HCT116 (cell line): ENCODE measurements around the gene LINGO1. TPM values are rescaled to one million over a fixed set of nuclear protein-coding genes. Genes with fewer than 3 reads are reported as not detected.

Source experiments
- ATAC-seq: fragments of 200-7000 bp; cut with Tn5 transposase; 2 replicates; pipeline ENCODE4 v1.9.1; 2020; ENCODE audit warnings: mild to moderate bottlenecking, moderate library complexity
- BruUV-seq: library from RNA; stranded (reverse); fragments of 400-500 nt; replicated peaks from 2 replicates; lab custom pipeline; 2021; lab: Mats Ljungman, UMichigan
- CTCF ChIA-PET: fragments of 300-600 bp; sonication (Branson Sonifier 250); formaldehyde crosslinking; loops from one replicate; lab custom pipeline; 2021; ENCODE audit warnings: antibody characterized with exemption; lab: Charles Lee
- POLR2A ChIA-PET: fragments of 300-600, 350-600 bp; sonication (Branson Sonifier 250); formaldehyde crosslinking; loops from one replicate; lab custom pipeline; 2021; ENCODE audit warnings: antibody characterized with exemption; lab: Charles Lee
- RAD21 ChIA-PET, 2 experiments: fragments of 300-600 bp; sonication (Branson Sonifier 250); formaldehyde crosslinking; loops; one replicate each; lab custom pipeline; 2023; ENCODE audit warnings: low total read pairs in 2 of 2; ENCODE audit not compliant: uncharacterized antibody in 2 of 2, unreplicated experiment in 2 of 2, low non-redundant PET in 1 of 2; lab: Charles Lee
- DNase-seq: peaks from one replicate; pipeline ENCODE4 v3.0.0-alpha.2; 2010; ENCODE audit warnings: low read depth, low spot score
- H2AFZ ChIP-seq: fragments of 200-600 bp; shearing (Covaris generic), sonication (generic); 2 replicates; pipeline ENCODE4 v1.6.1; 2017; ENCODE audit warnings: low read depth, mixed run types, mixed read lengths, antibody characterized with exemption, low read length; ENCODE audit not compliant: poor library complexity, severe bottlenecking
- H3K27ac ChIP-seq: 2 replicates; pipeline ENCODE4 v1.5.1; 2012; ENCODE audit warnings: low read depth, low read length
- H3K27me3 ChIP-seq: fragments of 200-600 bp; sonication (generic); 2 replicates; pipeline ENCODE4 v1.6.1; 2016; ENCODE audit warnings: mixed run types, low read length, mixed read lengths; ENCODE audit not compliant: insufficient read depth
- H3K36me3 ChIP-seq, 2 experiments: fragments of 200-500 bp in 1 of 2; fragments of 200-600 bp in 1 of 2; sonication (Bioruptor generic) in 1 of 2; sonication (generic) in 1 of 2; 2 replicates each; pipeline versions ENCODE4 v1.5.1 to v1.6.1; 2014 to 2016; ENCODE audit warnings: low read length in 2 of 2, inconsistent platforms in 1 of 2, mixed read lengths in 1 of 2, mixed run types in 1 of 2; ENCODE audit not compliant: insufficient read depth in 2 of 2, control insufficient read depth in 1 of 2
- H3K4me1 ChIP-seq, 2 experiments: fragments of 200-600 bp in 1 of 2; sonication (generic) in 1 of 2; 2 replicates each; pipeline versions ENCODE4 v1.5.1 to v1.6.1; 2012 to 2017; ENCODE audit warnings: low read length in 2 of 2, inconsistent platforms in 1 of 2, mild to moderate bottlenecking in 1 of 2, mixed read lengths in 1 of 2, mixed run types in 1 of 2, moderate library complexity in 1 of 2; ENCODE audit not compliant: insufficient read depth in 2 of 2, control insufficient read depth in 1 of 2
- H3K4me2 ChIP-seq: fragments of 200-600 bp; sonication (generic); 2 replicates; pipeline ENCODE4 v1.6.1; 2017; ENCODE audit warnings: mixed run types, low read length, mixed read lengths
- H3K4me3 ChIP-seq, 2 experiments: fragments of 200-600 bp in 1 of 2; sonication (generic) in 1 of 2; replicated peaks in 1 of 2; 2 replicates each; pipeline ENCODE4 v1.5.1; 2011 to 2016; ENCODE audit warnings: low read length in 2 of 2, control low read depth in 1 of 2, low read depth in 1 of 2, mild to moderate bottlenecking in 1 of 2, mixed read lengths in 1 of 2, mixed run types in 1 of 2
- H3K79me2 ChIP-seq: fragments of 200-600 bp; sonication (generic); 2 replicates; pipeline ENCODE4 v1.6.1; 2017; ENCODE audit warnings: mild to moderate bottlenecking, mixed run types, low read length, moderate library complexity, mixed read lengths; ENCODE audit not compliant: insufficient read depth
- H3K9ac ChIP-seq: fragments of 200-600 bp; sonication (generic); 2 replicates; pipeline ENCODE4 v1.6.1; 2016; ENCODE audit warnings: low read length, mixed read lengths
- H3K9me2 ChIP-seq: fragments of 200-600 bp; sonication (generic), shearing (Covaris generic); 2 replicates; pipeline ENCODE4 v1.6.1; 2017; ENCODE audit warnings: mixed run types, mild to moderate bottlenecking, moderate library complexity; ENCODE audit not compliant: insufficient read depth
- H3K9me3 ChIP-seq, 2 experiments: fragments of 200-500 bp in 1 of 2; fragments of 200-600 bp in 1 of 2; sonication (Bioruptor generic) in 1 of 2; sonication (generic) in 1 of 2; 2 replicates each; pipeline ENCODE4 v1.6.1; 2014 to 2017; ENCODE audit warnings: low read length in 2 of 2, mixed read lengths in 2 of 2, inconsistent platforms in 1 of 2, low read depth in 1 of 2, mild to moderate bottlenecking in 1 of 2, mixed run types in 1 of 2, moderate library complexity in 1 of 2; ENCODE audit not compliant: control insufficient read depth in 1 of 2, insufficient read depth in 1 of 2
- H4K20me1 ChIP-seq: fragments of 200-600 bp; sonication (generic), shearing (Covaris generic); 2 replicates; pipeline ENCODE4 v1.6.1; 2017; ENCODE audit warnings: mixed run types, mild to moderate bottlenecking, moderate library complexity; ENCODE audit not compliant: insufficient read depth
- ATF3 ChIP-seq: IDR thresholded peaks from 2 replicates; pipeline ENCODE4 v1.6.1; 2012
- CBX3 ChIP-seq: IDR thresholded peaks from 2 replicates; pipeline ENCODE4 v1.6.1; 2012; ENCODE audit warnings: low read depth
- EGR1 ChIP-seq: IDR thresholded peaks from 2 replicates; pipeline ENCODE4 v1.6.1; 2012; ENCODE audit warnings: low read depth
- EZH2 ChIP-seq: fragments of 200-600 bp; sonication (generic); IDR thresholded peaks from 2 replicates; pipeline ENCODE4 v1.6.1; 2017; ENCODE audit warnings: antibody characterized with exemption, mixed run types
- EZH2phosphoT487 ChIP-seq: fragments of 200-600 bp; IDR thresholded peaks from 2 replicates; pipeline ENCODE4 v1.6.1; 2018; ENCODE audit warnings: antibody characterized with exemption, borderline replicate concordance
- FOSL1 ChIP-seq: IDR thresholded peaks from 2 replicates; pipeline ENCODE4 v1.6.1; 2012; ENCODE audit warnings: low read depth
- JUND ChIP-seq: IDR thresholded peaks from 2 replicates; pipeline ENCODE4 v1.6.1; 2012
- MAX ChIP-seq: IDR thresholded peaks from 2 replicates; pipeline ENCODE4 v1.6.1; 2012
- POLR2A ChIP-seq: IDR thresholded peaks from 2 replicates; pipeline ENCODE4 v1.7.0; 2011; ENCODE audit warnings: borderline replicate concordance; ENCODE audit not compliant: insufficient read depth, insufficient read length; ENCODE audit errors: extremely low read depth
- POLR2AphosphoS5 ChIP-seq: IDR thresholded peaks from 2 replicates; pipeline ENCODE4 v1.6.1; 2011; ENCODE audit warnings: mild to moderate bottlenecking, low read depth, low read length, moderate library complexity
- RAD21 ChIP-seq: IDR thresholded peaks from 2 replicates; pipeline ENCODE4 v1.6.1; 2012; ENCODE audit warnings: low read depth, mild to moderate bottlenecking
- REST ChIP-seq: IDR thresholded peaks from 2 replicates; pipeline ENCODE4 v1.6.1; 2012; ENCODE audit warnings: low read depth
- SRF ChIP-seq: IDR thresholded peaks from 2 replicates; pipeline ENCODE4 v1.6.1; 2012; ENCODE audit warnings: low read depth
- YY1 ChIP-seq: IDR thresholded peaks from 2 replicates; pipeline ENCODE4 v1.6.1; 2011; ENCODE audit warnings: low read length, low read depth, moderate library complexity, mild to moderate bottlenecking; ENCODE audit not compliant: insufficient replicate concordance; ENCODE audit errors: extremely low read depth
- ZBTB33 ChIP-seq: IDR thresholded peaks from 2 replicates; pipeline ENCODE4 v1.6.1; 2011; ENCODE audit warnings: mild to moderate bottlenecking, low read length, moderate library complexity; ENCODE audit not compliant: insufficient replicate concordance; ENCODE audit errors: extremely low read depth
- ZFX ChIP-seq: fragments of 450-650 bp; IDR thresholded peaks from 2 replicates; pipeline ENCODE4 v1.6.1; 2017
- intact Hi-C: fragments of 100-400 bp; cut with micrococcal nuclease; formaldehyde crosslinking; loops from 2 replicates; pipeline ENCODE4 v1.10.0; 2022
- total RNA-seq: library from RNA; stranded (reverse); gene quantifications from one replicate; pipeline ENCODE4 v1.2.1, GENCODE V29; 2021; ENCODE audit not compliant: unreplicated experiment

The LINGO1 gene
- total RNA-seq, 1 experiment from 2014 or later, result 15.6 TPM

GRCh38 chr15:77612958-77613601 lies 19.6 kb downstream of the LINGO1 start:
- CTCF ChIA-PET, result no interaction called here
- POLR2A ChIA-PET, result no interaction called here
- H2AFZ ChIP-seq, result no peak overlapping the region
- DNase-seq (no peak), ATAC-seq (no peak)
- no peak overlapping the region for H3K4me2 ChIP-seq
- H3K9me3 ChIP-seq, result no peaks in the 10 kb centered on the region
- H3K27me3 ChIP-seq, result no peaks in the 10 kb centered on the region
- no peaks in the 10 kb centered on the region for H3K36me3 ChIP-seq
- H3K4me3 ChIP-seq, result no peak overlapping the region
- no peak overlapping the region for H3K9ac ChIP-seq
- intact Hi-C loops, result no loop called here
- RAD21 ChIA-PET, result no interaction called here
- no peak for TF ChIP-seq EGR1
- TF ChIP-seq SRF, result no peak
- no peak for TF ChIP-seq ATF3
- no peak for TF ChIP-seq JUND
- TF ChIP-seq FOSL1, result no peak
- no peaks in the 10 kb centered on the region for H4K20me1 ChIP-seq
- H3K79me2 ChIP-seq, result no peaks in the 10 kb centered on the region
- H3K4me1 ChIP-seq, result peaks cover 0 to 26% of the 10 kb centered on the region in 2 experiments; a peak in 3 of 4 replicates
- H3K27ac ChIP-seq, result no peak overlapping the region
- no TSS peak for BruUV-seq
- H3K9me2 ChIP-seq, result no peaks in the 10 kb centered on the region

GRCh38 chr15:77611767-77612166 lies 20.9 kb downstream of the LINGO1 start:
- Histone ChIP-seq H4K20me1 (no peaks in the 10 kb centered on the region), H3K9me3 (no peaks in the 10 kb centered on the region), H3K9ac (no peak overlapping the region), H3K27me3 (no peaks in the 10 kb centered on the region), H3K27ac (no peak overlapping the region), H3K79me2 (no peaks in the 10 kb centered on the region), H3K36me3 (no peaks in the 10 kb centered on the region), H3K4me2 (no peak overlapping the region), H3K4me3 (no peak overlapping the region), H3K9me2 (no peaks in the 10 kb centered on the region)
- DNase-seq (no peak), ATAC-seq (no peak)
- intact Hi-C loops, result no loop called here
- no TSS peak for BruUV-seq
- ChIA-PET POLR2A (no interaction called here), CTCF (interaction anchor here (1.7 kb wide), 1 partner anchor 22 kb away, joined by 5 read pairs; no protein-coding TSS in a partner anchor), RAD21 (no interaction called here)
- TF ChIP-seq MAX, result no peak
- no peak for TF ChIP-seq RAD21
- no peak for TF ChIP-seq POLR2AphosphoS5
- TF ChIP-seq ZFX, result no peak
- no peak for TF ChIP-seq CBX3
- TF ChIP-seq ZBTB33, result no peak
- no peak for TF ChIP-seq SRF
- TF ChIP-seq EZH2phosphoT487, result no peak
- TF ChIP-seq POLR2A, result no peak
- no peak for TF ChIP-seq EZH2
- no peak for TF ChIP-seq YY1
- TF ChIP-seq JUND, result no peak
- TF ChIP-seq REST, result no peak
- TF ChIP-seq FOSL1, result no peak
- TF ChIP-seq, all 23 proteins: peak for 0
- Histone ChIP-seq H3K4me1 (peaks cover 2 to 36% of the 10 kb centered on the region in 2 experiments; a peak in 3 of 4 replicates), H2AFZ (no peak overlapping the region)
